Rectal smooth muscle tissue (tissue), 1 donor: Measurements from ENCODE around the gene SPRR2B.
"Not testable (repeated sequence)": the region's sequence is repeated elsewhere in the genome, so short reads cannot be mapped to it uniquely, and the experiment has no call there.

Source experiments
- H3K27ac ChIP-seq: one replicate; pipeline ENCODE4 v1.7.0; 2013; ENCODE audit warnings: low read depth, low read length, inconsistent platforms
- H3K27me3 ChIP-seq: one replicate; pipeline ENCODE4 v1.7.0; 2013; ENCODE audit warnings: low read length; ENCODE audit not compliant: control insufficient read depth, insufficient read depth
- H3K36me3 ChIP-seq: one replicate; pipeline ENCODE4 v1.7.0; 2013; ENCODE audit warnings: low read length; ENCODE audit not compliant: control insufficient read depth, insufficient read depth
- H3K4me1 ChIP-seq: one replicate; pipeline ENCODE4 v1.7.0; 2013; ENCODE audit warnings: low read length; ENCODE audit not compliant: control insufficient read depth, insufficient read depth
- H3K4me3 ChIP-seq: one replicate; pipeline ENCODE4 v1.7.0; 2013; ENCODE audit warnings: low read length
- H3K9ac ChIP-seq: one replicate; pipeline ENCODE4 v1.7.0; 2013; ENCODE audit warnings: low read length

The SPRR2B gene

DNA sequence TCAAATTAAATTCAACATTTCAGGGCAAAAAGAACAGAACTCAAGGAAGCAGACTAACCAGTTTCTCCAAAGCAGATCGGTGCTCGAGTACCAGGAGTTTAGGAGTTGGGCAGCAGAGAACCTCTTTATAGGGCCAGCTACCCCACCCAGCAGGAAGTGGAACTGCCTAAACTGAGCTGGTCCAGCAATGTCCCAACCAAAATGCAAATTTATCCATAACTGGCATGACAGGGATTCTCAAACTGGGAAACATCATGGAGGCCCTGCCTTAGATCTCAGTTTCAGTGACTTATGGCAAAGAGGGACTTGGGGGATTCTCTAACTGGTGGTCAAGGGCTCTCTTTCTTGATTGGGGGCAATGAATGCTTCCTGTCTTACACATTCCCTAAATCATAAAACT is at the start of gene SPRR2B:
Gene SPRR2B, minus strand, starts transcription at position 101 of the 400 bp plus-strand sequence. CDS start 772 bp downstream, outside the sequence.
- no peak within 1 kb of the TSS for H3K4me3 ChIP-seq
- no peak within 1 kb of the TSS for H3K9ac ChIP-seq
- no peaks in the 10 kb centered on the region for H3K4me1 ChIP-seq
- no peaks in the 10 kb centered on the region for H3K36me3 ChIP-seq
- no peak within 1 kb of the TSS for H3K27ac ChIP-seq
- H3K27me3 ChIP-seq: no peaks in the 10 kb centered on the region

DNA sequence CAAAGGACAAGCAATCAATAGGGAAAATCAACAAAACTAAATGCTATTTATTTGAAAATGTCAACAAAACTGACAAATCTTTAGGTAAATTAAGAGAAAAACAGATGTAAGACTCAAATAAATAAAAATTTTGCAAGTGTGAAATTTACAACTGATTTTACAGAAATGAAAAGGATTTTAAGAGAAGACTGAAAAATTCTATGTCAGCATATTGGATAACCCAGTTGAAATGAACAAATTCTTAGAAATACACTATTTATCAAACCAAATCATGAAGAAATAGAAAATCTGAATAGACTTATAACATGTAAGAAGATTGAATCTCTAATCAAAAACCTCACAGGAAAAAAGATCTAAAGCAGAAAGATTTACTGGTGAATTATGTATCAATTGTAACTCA is 49.5 kb upstream of the SPRR2B start:
- no peaks in the 10 kb centered on the region for H3K36me3 ChIP-seq
- H3K4me1 ChIP-seq: no peaks in the 10 kb centered on the region
- H3K9ac ChIP-seq: no peak overlapping the region
- H3K27ac ChIP-seq: no peak overlapping the region
- no peak overlapping the region for H3K4me3 ChIP-seq
- no peaks in the 10 kb centered on the region for H3K27me3 ChIP-seq

GRCh38 chr1:153119491-153119971 is 48.1 kb upstream of the SPRR2B start:
- Histone ChIP-seq H3K9ac (no peak overlapping the region), H3K27me3 (no peaks in the 10 kb centered on the region), H3K4me1 (no peaks in the 10 kb centered on the region), H3K4me3 (no peak overlapping the region), H3K36me3 (no peaks in the 10 kb centered on the region), H3K27ac (no peak overlapping the region)

DNA sequence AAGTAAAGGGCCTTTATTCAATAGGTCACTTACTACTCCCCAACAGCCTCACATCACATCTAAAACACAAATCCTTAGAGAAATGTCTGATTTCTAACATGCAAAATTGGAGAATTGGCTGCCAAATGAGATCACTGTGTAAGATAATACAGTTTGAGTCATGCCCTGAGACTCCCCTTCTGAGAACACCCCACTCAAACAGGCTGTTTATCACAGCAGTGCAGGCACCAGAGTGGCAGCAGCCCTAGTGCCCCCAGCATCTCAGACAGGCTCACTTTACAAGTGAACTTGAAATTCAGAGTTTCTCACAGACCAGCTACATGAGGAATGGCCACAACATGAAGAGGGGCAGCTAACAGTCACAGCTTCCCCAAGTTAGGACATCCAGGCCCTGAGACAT is 43.9 kb upstream of the SPRR2B start:
- H3K9ac ChIP-seq, H3K4me1 ChIP-seq: not testable (repeated sequence)

GRCh38 chr1:153113416-153113815 is 42.0 kb upstream of the SPRR2B start, which contains the start of gene SPRR2F:
Gene SPRR2F (minus strand): TSS chr1:153113516. CDS start chr1:153112733, 783 bp downstream.
- H3K36me3 ChIP-seq: no peaks in the 10 kb centered on the region
- no peak within 1 kb of the TSS for H3K4me3 ChIP-seq
- no peak within 1 kb of the TSS for H3K27ac ChIP-seq
- no peak within 1 kb of the TSS for H3K9ac ChIP-seq
- H3K27me3 ChIP-seq: no peaks in the 10 kb centered on the region
- H3K4me1 ChIP-seq: no peaks in the 10 kb centered on the region

More for the DNA sequence above, 43.9 kb upstream of the SPRR2B start:
- H3K27ac ChIP-seq, H3K27me3 ChIP-seq, H3K36me3 ChIP-seq, H3K4me3 ChIP-seq: not testable (repeated sequence)

GRCh38 chr1:153112454-153112853 is 41.0 kb upstream of the SPRR2B start:
- not testable (repeated sequence) for H3K4me3 ChIP-seq, H3K27me3 ChIP-seq, H3K4me1 ChIP-seq, H3K36me3 ChIP-seq, H3K27ac ChIP-seq, H3K9ac ChIP-seq

DNA sequence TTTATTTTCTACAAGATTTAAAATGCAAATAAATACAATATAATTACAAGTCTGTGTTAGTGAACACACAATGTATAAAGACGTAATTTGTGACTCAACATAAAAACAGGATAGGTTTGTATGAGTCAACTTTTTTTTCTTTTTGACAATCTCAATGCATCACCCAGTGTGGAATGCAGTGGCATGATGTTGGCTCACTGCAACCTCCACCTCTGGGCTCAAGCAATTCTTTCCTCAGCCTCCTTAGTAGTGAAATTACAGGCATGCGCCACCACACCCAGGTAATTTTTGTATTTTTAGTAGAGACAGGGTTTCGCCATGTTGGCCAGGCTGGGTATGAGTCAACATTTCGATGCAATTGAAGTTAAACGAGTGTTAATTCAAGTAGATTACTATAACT is 28.8 kb upstream of the SPRR2B start:
- H3K9ac ChIP-seq: no peak overlapping the region
- no peaks in the 10 kb centered on the region for H3K4me1 ChIP-seq
- H3K4me3 ChIP-seq: no peak overlapping the region
- no peaks in the 10 kb centered on the region for H3K36me3 ChIP-seq
- no peak overlapping the region for H3K27ac ChIP-seq
- no peaks in the 10 kb centered on the region for H3K27me3 ChIP-seq

DNA sequence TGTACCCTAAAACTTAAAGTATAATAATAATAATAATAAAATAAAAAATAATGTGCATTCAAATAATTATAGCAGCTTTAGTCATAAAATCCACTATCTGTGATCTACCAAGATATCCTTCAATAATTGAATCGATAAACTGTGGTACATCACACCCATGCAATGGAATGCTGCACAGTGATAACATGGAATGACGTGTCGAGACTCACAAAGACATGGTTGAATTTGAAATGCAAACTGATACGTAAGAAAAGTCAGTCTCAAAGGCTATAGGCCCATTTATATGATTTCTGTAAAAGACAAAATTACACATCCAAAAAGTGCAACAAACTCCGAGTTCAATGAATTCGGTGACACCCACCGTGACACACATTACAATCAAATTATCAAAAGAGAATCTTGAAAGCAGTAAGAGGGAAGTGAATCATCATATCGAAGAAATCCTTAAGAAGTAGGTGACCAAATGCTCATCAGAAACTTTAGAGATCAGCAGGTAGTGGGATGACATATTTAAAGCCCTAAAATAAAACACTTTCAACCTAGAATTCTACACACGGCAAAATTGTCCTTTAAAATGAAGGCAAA is 28.1 kb upstream of the SPRR2B start:
- Histone ChIP-seq H3K36me3 (no peaks in the 10 kb centered on the region), H3K4me3 (no peak overlapping the region), H3K27me3 (no peaks in the 10 kb centered on the region), H3K4me1 (no peaks in the 10 kb centered on the region), H3K9ac (no peak overlapping the region), H3K27ac (no peak overlapping the region)

- H3K27ac ChIP-seq: no peak overlapping the region
- H3K36me3 ChIP-seq: no peaks in the 10 kb centered on the region
- no peaks in the 10 kb centered on the region for H3K27me3 ChIP-seq
- no peaks in the 10 kb centered on the region for H3K4me1 ChIP-seq
- H3K4me3 ChIP-seq: no peak overlapping the region
- H3K9ac ChIP-seq: no peak overlapping the region
Observed at GRCh38 chr1:153095764-153096163, 24.4 kb upstream of the SPRR2B start.

DNA sequence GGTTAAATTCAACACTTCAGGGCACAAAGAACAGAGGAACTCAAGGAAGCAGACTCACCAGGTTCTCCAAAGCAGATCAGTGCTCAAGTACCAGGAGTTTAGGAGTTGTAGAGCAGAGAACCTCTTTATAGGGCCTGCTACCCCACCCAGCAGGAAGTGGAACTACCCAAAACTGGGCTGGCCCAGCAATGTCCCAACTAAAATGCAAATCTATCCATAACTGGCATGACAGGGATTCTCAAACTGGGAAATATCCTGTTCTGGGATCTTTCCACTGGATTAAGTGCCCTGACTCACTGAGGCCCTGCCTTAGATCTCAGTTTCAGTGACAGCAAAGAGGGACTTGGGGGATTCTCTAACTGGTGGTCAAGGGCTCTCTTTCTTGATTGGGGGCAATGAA is 23.0 kb upstream of the SPRR2B start, which contains the start of gene SPRR2E:
Gene SPRR2E, minus strand, starts transcription at position 101 of the 400 bp plus-strand sequence. CDS start 775 bp downstream, outside the sequence.
- no peaks in the 10 kb centered on the region for H3K4me1 ChIP-seq
- no peaks in the 10 kb centered on the region for H3K36me3 ChIP-seq
- no peak within 1 kb of the TSS for H3K4me3 ChIP-seq
- H3K27me3 ChIP-seq: no peaks in the 10 kb centered on the region
- H3K9ac ChIP-seq: no peak within 1 kb of the TSS
- no peak within 1 kb of the TSS for H3K27ac ChIP-seq

GRCh38 chr1:153087652-153088051 is 16.2 kb upstream of the SPRR2B start:
- Histone ChIP-seq H3K9ac (no peak overlapping the region), H3K27me3 (no peaks in the 10 kb centered on the region), H3K4me3 (no peak overlapping the region)

GRCh38 chr1:153081736-153082135 is 10.3 kb upstream of the SPRR2B start:
- H3K4me3 ChIP-seq: no peak overlapping the region

More at GRCh38 chr1:153087652-153088051, 16.2 kb upstream of the SPRR2B start:
- no peaks in the 10 kb centered on the region for H3K36me3 ChIP-seq
- H3K27ac ChIP-seq: no peak overlapping the region
- H3K4me1 ChIP-seq: no peaks in the 10 kb centered on the region

More at GRCh38 chr1:153081736-153082135, 10.3 kb upstream of the SPRR2B start:
- H3K27me3 ChIP-seq: no peaks in the 10 kb centered on the region
- no peaks in the 10 kb centered on the region for H3K36me3 ChIP-seq
- H3K4me1 ChIP-seq: no peaks in the 10 kb centered on the region
- no peak overlapping the region for H3K9ac ChIP-seq
- H3K27ac ChIP-seq: no peak overlapping the region
